Tibial nerve (tissue), 4 donors: Measurements from ENCODE around the gene SLC24A3.

Experiments used
- EP300 ChIP-seq, 2 donors: sonication (generic); formaldehyde crosslinking; IDR thresholded peaks; one replicate each; pipeline ENCODE4 v1.6.1; 2017; ENCODE audit warnings: antibody characterized with exemption in 2 of 2, mild to moderate bottlenecking in 1 of 2
- TF ChIP-seq, protein P1 (sequence below), 5 experiments: fragments of 200-600 bp in 3 of 5; fragments of 450-650 bp in 2 of 5; sonication (generic) in 3 of 5; IDR thresholded peaks; one replicate each; pipeline ENCODE4 v1.5.1; 2016 to 2019; ENCODE audit warnings: antibody characterized with exemption in 5 of 5, mild to moderate bottlenecking in 3 of 5, moderate library complexity in 2 of 5

- TF ChIP-seq, protein P1, sequence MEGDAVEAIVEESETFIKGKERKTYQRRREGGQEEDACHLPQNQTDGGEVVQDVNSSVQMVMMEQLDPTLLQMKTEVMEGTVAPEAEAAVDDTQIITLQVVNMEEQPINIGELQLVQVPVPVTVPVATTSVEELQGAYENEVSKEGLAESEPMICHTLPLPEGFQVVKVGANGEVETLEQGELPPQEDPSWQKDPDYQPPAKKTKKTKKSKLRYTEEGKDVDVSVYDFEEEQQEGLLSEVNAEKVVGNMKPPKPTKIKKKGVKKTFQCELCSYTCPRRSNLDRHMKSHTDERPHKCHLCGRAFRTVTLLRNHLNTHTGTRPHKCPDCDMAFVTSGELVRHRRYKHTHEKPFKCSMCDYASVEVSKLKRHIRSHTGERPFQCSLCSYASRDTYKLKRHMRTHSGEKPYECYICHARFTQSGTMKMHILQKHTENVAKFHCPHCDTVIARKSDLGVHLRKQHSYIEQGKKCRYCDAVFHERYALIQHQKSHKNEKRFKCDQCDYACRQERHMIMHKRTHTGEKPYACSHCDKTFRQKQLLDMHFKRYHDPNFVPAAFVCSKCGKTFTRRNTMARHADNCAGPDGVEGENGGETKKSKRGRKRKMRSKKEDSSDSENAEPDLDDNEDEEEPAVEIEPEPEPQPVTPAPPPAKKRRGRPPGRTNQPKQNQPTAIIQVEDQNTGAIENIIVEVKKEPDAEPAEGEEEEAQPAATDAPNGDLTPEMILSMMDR (IDR thresholded peaks at IDR 0.05): no peak
- TF ChIP-seq EP300 (IDR thresholded peaks at IDR 0.05): no peak
Observed at GRCh38 chr20:19564261-19564660, 351.8 kb downstream of the SLC24A3 start.
